Measurements from ENCODE around the gene RRAGC.

Gene RRAGC

GRCh38 chr1:38888423-38889333 lies 29.1 kb upstream of the RRAGC start:
- TF ChIP-seq RAD21 (IDR thresholded peaks at IDR 0.05; ENCODE audit: low read depth) (no peak), USF1 (IDR thresholded peaks at IDR 0.05) (no peak), NFIC (IDR thresholded peaks at IDR 0.05) (no peak), CEBPB (IDR thresholded peaks at IDR 0.05) (no peak), TEAD4 (IDR thresholded peaks at IDR 0.05) (no peak), ZBTB7A (IDR thresholded peaks at IDR 0.05; ENCODE audit: low read depth) (no peak), EP300 (IDR thresholded peaks at IDR 0.05; ENCODE audit: borderline replicate concordance) (no peak), YY1 (IDR thresholded peaks at IDR 0.05; ENCODE audit: low read depth) (no peak), FOXM1 (IDR thresholded peaks at IDR 0.05; ENCODE audit: borderline replicate concordance, low read depth) (no peak), TCF12 (IDR thresholded peaks at IDR 0.05; ENCODE audit: low read depth) (no peak), CREB1 (IDR thresholded peaks at IDR 0.05; ENCODE audit: low read depth) (no peak), EGR1 (IDR thresholded peaks at IDR 0.05) (no peak), TAF1 (IDR thresholded peaks at IDR 0.05; ENCODE audit: low read depth) (no peak), MAX (IDR thresholded peaks at IDR 0.05) (no peak)
- TF ChIP-seq, protein P1, sequence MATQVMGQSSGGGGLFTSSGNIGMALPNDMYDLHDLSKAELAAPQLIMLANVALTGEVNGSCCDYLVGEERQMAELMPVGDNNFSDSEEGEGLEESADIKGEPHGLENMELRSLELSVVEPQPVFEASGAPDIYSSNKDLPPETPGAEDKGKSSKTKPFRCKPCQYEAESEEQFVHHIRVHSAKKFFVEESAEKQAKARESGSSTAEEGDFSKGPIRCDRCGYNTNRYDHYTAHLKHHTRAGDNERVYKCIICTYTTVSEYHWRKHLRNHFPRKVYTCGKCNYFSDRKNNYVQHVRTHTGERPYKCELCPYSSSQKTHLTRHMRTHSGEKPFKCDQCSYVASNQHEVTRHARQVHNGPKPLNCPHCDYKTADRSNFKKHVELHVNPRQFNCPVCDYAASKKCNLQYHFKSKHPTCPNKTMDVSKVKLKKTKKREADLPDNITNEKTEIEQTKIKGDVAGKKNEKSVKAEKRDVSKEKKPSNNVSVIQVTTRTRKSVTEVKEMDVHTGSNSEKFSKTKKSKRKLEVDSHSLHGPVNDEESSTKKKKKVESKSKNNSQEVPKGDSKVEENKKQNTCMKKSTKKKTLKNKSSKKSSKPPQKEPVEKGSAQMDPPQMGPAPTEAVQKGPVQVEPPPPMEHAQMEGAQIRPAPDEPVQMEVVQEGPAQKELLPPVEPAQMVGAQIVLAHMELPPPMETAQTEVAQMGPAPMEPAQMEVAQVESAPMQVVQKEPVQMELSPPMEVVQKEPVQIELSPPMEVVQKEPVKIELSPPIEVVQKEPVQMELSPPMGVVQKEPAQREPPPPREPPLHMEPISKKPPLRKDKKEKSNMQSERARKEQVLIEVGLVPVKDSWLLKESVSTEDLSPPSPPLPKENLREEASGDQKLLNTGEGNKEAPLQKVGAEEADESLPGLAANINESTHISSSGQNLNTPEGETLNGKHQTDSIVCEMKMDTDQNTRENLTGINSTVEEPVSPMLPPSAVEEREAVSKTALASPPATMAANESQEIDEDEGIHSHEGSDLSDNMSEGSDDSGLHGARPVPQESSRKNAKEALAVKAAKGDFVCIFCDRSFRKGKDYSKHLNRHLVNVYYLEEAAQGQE (IDR thresholded peaks at IDR 0.05; ENCODE audit: low read depth), result no peak

- TF ChIP-seq TEAD4 (IDR thresholded peaks at IDR 0.05), result no peak
- no peak for TF ChIP-seq YY1 (IDR thresholded peaks at IDR 0.05; ENCODE audit: low read depth)
- TF ChIP-seq FOXM1 (IDR thresholded peaks at IDR 0.05; ENCODE audit: borderline replicate concordance, low read depth), result no peak
- TF ChIP-seq TCF12 (IDR thresholded peaks at IDR 0.05; ENCODE audit: low read depth), result no peak
- TF ChIP-seq RAD21 (IDR thresholded peaks at IDR 0.05; ENCODE audit: low read depth), result no peak
- TF ChIP-seq, protein P1 (IDR thresholded peaks at IDR 0.05; ENCODE audit: low read depth), result no peak
- TF ChIP-seq CEBPB (IDR thresholded peaks at IDR 0.05), result no peak
- TF ChIP-seq NFIC (IDR thresholded peaks at IDR 0.05), result no peak
- no peak for TF ChIP-seq ZBTB7A (IDR thresholded peaks at IDR 0.05; ENCODE audit: low read depth)
- TF ChIP-seq USF1 (IDR thresholded peaks at IDR 0.05), result no peak
- TF ChIP-seq EP300 (IDR thresholded peaks at IDR 0.05; ENCODE audit: borderline replicate concordance), result no peak
- no peak for TF ChIP-seq MAX (IDR thresholded peaks at IDR 0.05)
These were observed 25.5 kb upstream of the RRAGC start for GRCh38 chr1:38885092-38885491.

GRCh38 chr1:38881487-38881886 lies 21.9 kb upstream of the RRAGC start, which contains the start of gene GJA9:
GJA9 (minus strand) TSS chr1:38881587; CDS start chr1:38876098, 5,489 bp downstream.
- TF ChIP-seq USF1 (IDR thresholded peaks at IDR 0.05) (no peak), FOXM1 (IDR thresholded peaks at IDR 0.05; ENCODE audit: borderline replicate concordance, low read depth) (no peak), MAX (IDR thresholded peaks at IDR 0.05) (no peak), TCF12 (IDR thresholded peaks at IDR 0.05; ENCODE audit: low read depth) (no peak), EGR1 (IDR thresholded peaks at IDR 0.05) (no peak), ZBTB7A (IDR thresholded peaks at IDR 0.05; ENCODE audit: low read depth) (no peak), RAD21 (IDR thresholded peaks at IDR 0.05; ENCODE audit: low read depth) (no peak), NFIC (IDR thresholded peaks at IDR 0.05) (no peak), TEAD4 (IDR thresholded peaks at IDR 0.05) (no peak), EP300 (IDR thresholded peaks at IDR 0.05; ENCODE audit: borderline replicate concordance) (no peak), CEBPB (IDR thresholded peaks at IDR 0.05) (no peak), CREB1 (IDR thresholded peaks at IDR 0.05; ENCODE audit: low read depth) (no peak), YY1 (IDR thresholded peaks at IDR 0.05; ENCODE audit: low read depth) (no peak), TAF1 (IDR thresholded peaks at IDR 0.05; ENCODE audit: low read depth) (no peak)
- TF ChIP-seq, protein P1 (IDR thresholded peaks at IDR 0.05; ENCODE audit: low read depth), result no peak

Data from Ishikawa (cell line).